K562 (cell line): ENCODE data around the gene TRIAP1. TPM values are rescaled to one million over a fixed set of nuclear protein-coding genes. Genes with fewer than 3 reads are reported as not detected.
A peak's percentile ranks its signal among the peaks of the same experiment; 100 is the strongest.

ENCODE experiments used
- ATF1 ChIP-seq, 2 experiments: fragments of 450-650 bp in 1 of 2; IDR thresholded peaks; 2 replicates each; pipeline ENCODE4 v1.6.1; 2016; ENCODE audit warnings: missing compliant biosample characterization in 1 of 2, missing genetic modification characterization in 1 of 2
- BCOR ChIP-seq: fragments of 450-650 bp; IDR thresholded peaks from 2 replicates; pipeline ENCODE4 v1.6.1; 2016
- CBFA2T2 ChIP-seq: fragments of 450-650 bp; conservative IDR thresholded peaks from 2 replicates; pipeline ENCODE4 v1.6.1; 2017; ENCODE audit warnings: mild to moderate bottlenecking
- ESRRA ChIP-seq: fragments of 450-650 bp; IDR thresholded peaks from 2 replicates; pipeline ENCODE4 v1.6.1; 2014; ENCODE audit warnings: low read depth, mild to moderate bottlenecking, moderate library complexity, borderline replicate concordance
- HMGN3 ChIP-seq: IDR thresholded peaks from 2 replicates; pipeline ENCODE4 v1.6.1; 2011; ENCODE audit warnings: borderline replicate concordance, low read depth, mild to moderate bottlenecking, mixed read lengths, low read length; ENCODE audit not compliant: insufficient read length; ENCODE audit errors: extremely low read depth
- IRF1 ChIP-seq: sonication (generic); formaldehyde crosslinking; IDR thresholded peaks from 2 replicates; pipeline ENCODE4 v1.8.0; 2022; ENCODE audit warnings: missing genetic modification reagents, mild to moderate bottlenecking, borderline replicate concordance
- JUND ChIP-seq, 2 experiments: IDR thresholded peaks; 2 replicates in 1 of 2; 3 replicates in 1 of 2; pipeline ENCODE4 v1.6.1; 2011; ENCODE audit warnings: borderline replicate concordance in 2 of 2, low read depth in 2 of 2, low read length in 2 of 2, improper control_type of control experiment in 1 of 2, missing biosample characterization in 1 of 2, missing genetic modification characterization in 1 of 2, missing genetic modification reagents in 1 of 2
- PCBP1 ChIP-seq: fragments of 200-400 bp; formaldehyde crosslinking; IDR thresholded peaks from 2 replicates; pipeline ENCODE4 v1.6.1; 2018; ENCODE audit warnings: mild to moderate bottlenecking, low read depth, low read length; ENCODE audit not compliant: poor library complexity, severe bottlenecking
- PKNOX1 ChIP-seq: fragments of 450-650 bp; IDR thresholded peaks from 2 replicates; pipeline ENCODE4 v1.6.1; 2016
- RBFOX2 ChIP-seq: fragments of 200-400 bp; formaldehyde crosslinking; IDR thresholded peaks from 2 replicates; pipeline ENCODE4 v1.6.1; 2017; ENCODE audit warnings: low read depth, mild to moderate bottlenecking, low read length, moderate library complexity
- RCOR1 ChIP-seq, 2 experiments: IDR thresholded peaks; 2 replicates each; pipeline ENCODE4 v1.6.1; 2012; ENCODE audit warnings: low read depth in 2 of 2, low read length in 2 of 2, borderline replicate concordance in 1 of 2, improper control_type of control experiment in 1 of 2
- SAFB ChIP-seq: fragments of 200-400 bp; formaldehyde crosslinking; IDR thresholded peaks from 2 replicates; pipeline ENCODE4 v1.6.1; 2017; ENCODE audit warnings: low read depth, low read length, borderline replicate concordance
- SIN3A ChIP-seq, 2 experiments: fragments of 150-350 bp in 1 of 2; IDR thresholded peaks; 2 replicates each; pipeline ENCODE4 v1.6.1; 2011 to 2016; ENCODE audit warnings: borderline replicate concordance in 2 of 2, low read depth in 2 of 2, low read length in 2 of 2, mild to moderate bottlenecking in 2 of 2, moderate library complexity in 2 of 2; ENCODE audit not compliant: control insufficient read depth in 1 of 2
- TEAD4 ChIP-seq, 2 experiments: sonication (generic) in 1 of 2; formaldehyde crosslinking in 1 of 2; IDR thresholded peaks; 2 replicates each; pipeline versions ENCODE4 v1.6.1 to v1.8.0; 2012 to 2022; ENCODE audit warnings: borderline replicate concordance in 1 of 2, inconsistent platforms in 1 of 2, low read length in 1 of 2, mild to moderate bottlenecking in 1 of 2, missing genetic modification reagents in 1 of 2
- XRCC5 ChIP-seq: fragments of 200-400 bp; formaldehyde crosslinking; IDR thresholded peaks from 2 replicates; pipeline ENCODE4 v1.6.1; 2017; ENCODE audit warnings: low read depth, mild to moderate bottlenecking, low read length
- ZFP36 ChIP-seq: fragments of 150-350 bp; IDR thresholded peaks from 2 replicates; pipeline ENCODE4 v1.6.1; 2018; ENCODE audit warnings: low read length, low read depth; ENCODE audit not compliant: partially characterized antibody
- ZNF124 ChIP-seq: sonication (generic); formaldehyde crosslinking; IDR thresholded peaks from 2 replicates; pipeline ENCODE4 v1.8.1; 2022; ENCODE audit warnings: missing genetic modification reagents
- ZNF830 ChIP-seq: fragments of 250-450 bp; sonication (Bioruptor Pico); IDR thresholded peaks from 2 replicates; pipeline ENCODE4 v1.5.0; 2021; ENCODE audit warnings: mild to moderate bottlenecking
- polyA plus RNA-seq, 8 experiments: library from polyadenylated mRNA; depleted of rRNA in 4 of 8; stranded (reverse) in 5 of 8; unstranded in 3 of 8; fragments of >200 nt; fragmentation: Nextera tagmentation in 2 of 8; fragmentation: Illumina TruSeq in 1 of 8; extraction: Ambion mirVana in 2 of 8; extraction: Trizol in 1 of 8; gene quantifications; 2 replicates each; pipeline versions ENCODE4 v1.2.1 to v1.2.3, GENCODE V29; 2011 to 2014; ENCODE audit warnings: inconsistent platforms in 1 of 8, missing spikeins in 1 of 8
- total RNA-seq, 7 experiments: library from RNA; depleted of rRNA in 6 of 7; stranded (reverse); fragments of >200 nt in 6 of 7; fragmentation: Illumina TruSeq in 2 of 7; extraction: Trizol in 2 of 7; gene quantifications; 2 replicates each; pipeline versions ENCODE4 v1.2.1 to v1.2.3, GENCODE V29; 2011 to 2021; ENCODE audit warnings: low replicate concordance in 1 of 7
- TF ChIP-seq, protein P1 (sequence below): fragments of 450-650 bp; IDR thresholded peaks from 2 replicates; pipeline ENCODE4 v1.6.1; 2017; ENCODE audit warnings: antibody characterized with exemption
- TF ChIP-seq, protein P2 (sequence below): fragments of 450-650 bp; IDR thresholded peaks from 2 replicates; pipeline ENCODE4 v1.7.0; 2016; ENCODE audit warnings: borderline replicate concordance

TRIAP1 gene
- total and polyA plus RNA-seq, 9 of the 15 experiments (the other 6 are each of a cell fraction or from before 2014, with no cell fraction given): 37.3 to 354 (median 65.4) TPM

DNA sequence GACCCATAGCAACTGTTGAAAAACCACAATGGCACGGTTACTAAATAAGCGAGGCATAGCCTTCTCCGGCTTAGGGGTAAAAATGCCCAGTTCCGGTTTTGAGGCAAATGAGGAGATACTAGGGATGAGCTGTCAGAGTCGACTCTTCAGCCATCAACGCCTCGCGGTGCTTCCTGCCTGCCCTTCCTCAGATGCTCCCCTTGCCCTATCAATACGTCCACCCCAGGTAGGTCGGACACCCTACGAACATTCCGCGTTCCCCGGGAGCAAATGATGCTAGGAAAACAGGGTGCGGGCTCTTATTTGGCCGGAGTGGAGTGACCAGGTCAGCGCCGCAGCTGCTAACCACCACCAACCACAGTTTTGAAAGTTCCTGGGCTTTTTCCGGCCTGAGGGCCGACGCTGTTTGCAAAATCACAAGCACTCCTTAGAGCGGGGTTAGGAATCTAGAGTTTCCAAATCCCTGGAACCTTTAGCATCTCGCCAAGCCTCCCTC lies 22.2 kb upstream of the TRIAP1 start (continued):
- TF ChIP-seq RBFOX2 (peak; percentile 14), IRF1 (CRISPR knock-in tag) (no peak), CBFA2T2 (no peak), RCOR1 (IDR thresholded peaks at IDR 0.05; ENCODE audit: borderline replicate concordance in 1 of 2, low read depth in 2 of 2, low read length in 2 of 2) (peak in 1 of 2 experiments; percentile 64; a peak in 1 of 4 replicates), XRCC5 (0 out of 2 replicates have a peak, but pooled peaks have one; percentile 50), ZFP36 (no peak), ESRRA (0 out of 2 replicates have a peak, but pooled peaks have one; percentile 14), JUND (IDR thresholded peaks at IDR 0.05; ENCODE audit: borderline replicate concordance, low read depth, low read length) (peak; percentile 22; the same call in 1 of the 2 replicates), JUND (tag; IDR thresholded peaks at IDR 0.05; ENCODE audit: borderline replicate concordance, low read depth, low read length) (0 out of 3 replicates have a peak, but pooled peaks have one; percentile 5), HMGN3 (no peak), ATF1 (CRISPR knock-in tag; IDR thresholded peaks at IDR 0.05) (no peak), ATF1 (tag; IDR thresholded peaks at IDR 0.05) (0 out of 2 replicates have a peak, but pooled peaks have one; percentile 32), ZNF124 (CRISPR knock-in tag) (no peak), PCBP1 (no peak), SIN3A (IDR thresholded peaks at IDR 0.05; ENCODE audit: borderline replicate concordance in 2 of 2, control insufficient read depth in 1 of 2, low read depth in 2 of 2, low read length in 2 of 2) (0 out of 4 replicates have a peak, but pooled peaks have one; percentile 7 to 57), TEAD4 (IDR thresholded peaks at IDR 0.05; ENCODE audit: low read length) (peak; percentile 24; the same call in 1 of the 2 replicates), TEAD4 (CRISPR knock-in tag; IDR thresholded peaks at IDR 0.05; ENCODE audit: borderline replicate concordance) (no peak), ZNF830 (CRISPR knock-in tag) (no peak), BCOR (no peak), PKNOX1 (peak; percentile 76), SAFB (no peak)
- TF ChIP-seq, protein P1, sequence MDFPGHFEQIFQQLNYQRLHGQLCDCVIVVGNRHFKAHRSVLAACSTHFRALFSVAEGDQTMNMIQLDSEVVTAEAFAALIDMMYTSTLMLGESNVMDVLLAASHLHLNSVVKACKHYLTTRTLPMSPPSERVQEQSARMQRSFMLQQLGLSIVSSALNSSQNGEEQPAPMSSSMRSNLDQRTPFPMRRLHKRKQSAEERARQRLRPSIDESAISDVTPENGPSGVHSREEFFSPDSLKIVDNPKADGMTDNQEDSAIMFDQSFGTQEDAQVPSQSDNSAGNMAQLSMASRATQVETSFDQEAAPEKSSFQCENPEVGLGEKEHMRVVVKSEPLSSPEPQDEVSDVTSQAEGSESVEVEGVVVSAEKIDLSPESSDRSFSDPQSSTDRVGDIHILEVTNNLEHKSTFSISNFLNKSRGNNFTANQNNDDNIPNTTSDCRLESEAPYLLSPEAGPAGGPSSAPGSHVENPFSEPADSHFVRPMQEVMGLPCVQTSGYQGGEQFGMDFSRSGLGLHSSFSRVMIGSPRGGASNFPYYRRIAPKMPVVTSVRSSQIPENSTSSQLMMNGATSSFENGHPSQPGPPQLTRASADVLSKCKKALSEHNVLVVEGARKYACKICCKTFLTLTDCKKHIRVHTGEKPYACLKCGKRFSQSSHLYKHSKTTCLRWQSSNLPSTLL: no peak
- TF ChIP-seq, protein P2, sequence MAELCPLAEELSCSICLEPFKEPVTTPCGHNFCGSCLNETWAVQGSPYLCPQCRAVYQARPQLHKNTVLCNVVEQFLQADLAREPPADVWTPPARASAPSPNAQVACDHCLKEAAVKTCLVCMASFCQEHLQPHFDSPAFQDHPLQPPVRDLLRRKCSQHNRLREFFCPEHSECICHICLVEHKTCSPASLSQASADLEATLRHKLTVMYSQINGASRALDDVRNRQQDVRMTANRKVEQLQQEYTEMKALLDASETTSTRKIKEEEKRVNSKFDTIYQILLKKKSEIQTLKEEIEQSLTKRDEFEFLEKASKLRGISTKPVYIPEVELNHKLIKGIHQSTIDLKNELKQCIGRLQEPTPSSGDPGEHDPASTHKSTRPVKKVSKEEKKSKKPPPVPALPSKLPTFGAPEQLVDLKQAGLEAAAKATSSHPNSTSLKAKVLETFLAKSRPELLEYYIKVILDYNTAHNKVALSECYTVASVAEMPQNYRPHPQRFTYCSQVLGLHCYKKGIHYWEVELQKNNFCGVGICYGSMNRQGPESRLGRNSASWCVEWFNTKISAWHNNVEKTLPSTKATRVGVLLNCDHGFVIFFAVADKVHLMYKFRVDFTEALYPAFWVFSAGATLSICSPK: no peak
